GM12878 (cell line): Measurements from ENCODE around the gene COL18A1. TPM values are rescaled to one million over a fixed set of nuclear protein-coding genes. Genes with fewer than 3 reads are reported as not detected.

Experiments
- ATAC-seq: fragments of 200-7000 bp; cut with Tn5 transposase; 3 replicates; pipeline ENCODE4 v1.9.1; 2020; ENCODE audit warnings: mild to moderate bottlenecking, moderate library complexity
- BruUV-seq: library from RNA; stranded (reverse); fragments of 400-500 nt; replicated peaks from 2 replicates; lab custom pipeline; 2021; lab: Mats Ljungman, UMichigan
- CTCF ChIA-PET: fragments of 300-600 bp; sonication (Branson Sonifier 250); formaldehyde crosslinking; extraction: SDS; loops from one replicate; lab custom pipeline; 2021; ENCODE audit warnings: inconsistent platforms; lab: Yijun Ruan, JAX
- POLR2A ChIA-PET: fragments of 350-600 bp; formaldehyde crosslinking; extraction: SDS; loops from one replicate; lab custom pipeline; 2021; ENCODE audit warnings: inconsistent platforms; lab: Charles Lee
- RAD21 ChIA-PET: fragments of 300-600 bp; sonication (Branson Sonifier 250); formaldehyde crosslinking; loops from one replicate; lab custom pipeline; 2023; ENCODE audit warnings: antibody characterized with exemption; ENCODE audit not compliant: unreplicated experiment; lab: Charles Lee
- SMC1A ChIA-PET: fragments of 300-600 bp; sonication (Branson Sonifier 250); formaldehyde crosslinking; loops from one replicate; lab custom pipeline; 2023; ENCODE audit not compliant: unreplicated experiment, uncharacterized antibody; lab: Charles Lee
- DNase-seq: peaks from one replicate; pipeline ENCODE4 v3.0.0-alpha.2; 2011; ENCODE audit warnings: low read depth, low spot score
- FAIRE-seq: peaks from 3 replicates; lab custom pipeline; 2011; peaks lifted over from hg19 to GRCh38; lab: Jason Lieb, UNC
- H2AFZ ChIP-seq: 2 replicates; pipeline ENCODE4 v1.6.0; 2011; ENCODE audit warnings: low read depth, low read length, control low read depth; ENCODE audit not compliant: control insufficient read depth
- H3K27ac ChIP-seq: 2 replicates; pipeline ENCODE4 v1.5.1; 2011; ENCODE audit warnings: control low read depth; ENCODE audit not compliant: control insufficient read depth, insufficient read depth
- H3K27me3 ChIP-seq, 2 experiments: replicated peaks in 1 of 2; 2 replicates each; pipeline versions ENCODE4 v1.6.0 to v1.6.1; 2011; ENCODE audit warnings: low read length in 1 of 2; ENCODE audit not compliant: control insufficient read depth in 2 of 2, insufficient read depth in 2 of 2
- H3K36me3 ChIP-seq, 2 experiments: 2 replicates each; pipeline ENCODE4 v1.5.1; 2011; ENCODE audit warnings: low read length in 1 of 2; ENCODE audit not compliant: control insufficient read depth in 2 of 2, insufficient read depth in 2 of 2
- H3K4me1 ChIP-seq: 2 replicates; pipeline ENCODE4 v1.6.1; 2011; ENCODE audit warnings: mild to moderate bottlenecking, low read length, moderate library complexity, mixed read lengths; ENCODE audit not compliant: control insufficient read depth, insufficient read depth
- H3K4me2 ChIP-seq: 2 replicates; pipeline ENCODE4 v1.6.0; 2011; ENCODE audit warnings: control low read depth; ENCODE audit not compliant: control insufficient read depth, insufficient read depth
- H3K4me3 ChIP-seq: fragments of 200-600 bp; sonication (generic); 2 replicates; pipeline ENCODE4 v1.5.1; 2016
- H3K79me2 ChIP-seq: 2 replicates; pipeline ENCODE4 v1.6.0; 2011; ENCODE audit warnings: low read length; ENCODE audit not compliant: control insufficient read depth, insufficient read depth
- H3K9ac ChIP-seq: 2 replicates; pipeline ENCODE4 v1.8.0; 2011; ENCODE audit warnings: low read length, control low read depth, mixed read lengths; ENCODE audit not compliant: control insufficient read depth, insufficient read depth
- H3K9me3 ChIP-seq: replicated peaks from 3 replicates; pipeline ENCODE4 v1.5.1; 2011; ENCODE audit warnings: mild to moderate bottlenecking, low read length; ENCODE audit not compliant: control insufficient read depth, insufficient read depth
- H4K20me1 ChIP-seq: 2 replicates; pipeline ENCODE4 v1.6.0; 2011; ENCODE audit not compliant: control insufficient read depth, insufficient read depth
- CUX1 ChIP-seq: IDR thresholded peaks from 2 replicates; pipeline ENCODE4 v1.6.1; 2012; ENCODE audit warnings: improper control_type of control experiment, low read depth, low read length; ENCODE audit not compliant: insufficient replicate concordance
- IRF5 ChIP-seq: fragments of 450-650 bp; IDR thresholded peaks from 2 replicates; pipeline ENCODE4 v1.6.1; 2017; ENCODE audit warnings: borderline replicate concordance
- NFIC ChIP-seq: IDR thresholded peaks from 2 replicates; pipeline ENCODE4 v1.6.1; 2012; ENCODE audit warnings: low read depth, mild to moderate bottlenecking, inconsistent platforms, low read length, moderate library complexity
- NKRF ChIP-seq: fragments of 450-650 bp; conservative IDR thresholded peaks from 2 replicates; pipeline ENCODE4 v1.6.1; 2017; ENCODE audit warnings: mild to moderate bottlenecking, moderate library complexity
- PBX3 ChIP-seq: IDR thresholded peaks from 2 replicates; pipeline ENCODE4 v1.6.1; 2011; ENCODE audit warnings: mild to moderate bottlenecking, low read depth, low read length, moderate library complexity; ENCODE audit not compliant: insufficient replicate concordance
- ZNF622 ChIP-seq: fragments of 450-650 bp; IDR thresholded peaks from 2 replicates; pipeline ENCODE4 v1.6.1; 2017; ENCODE audit warnings: mild to moderate bottlenecking, inconsistent platforms
- WGBS: methylation state at CpG from one replicate; pipeline ENCODE4 v1.1.6; 2016; ENCODE audit warnings: low lambda C conversion rate; ENCODE audit not compliant: insufficient replicate concordance, insufficient coverage; ENCODE audit errors: missing lambda C conversion rate; 5-methylcytosine and 5-hydroxymethylcytosine counted together
- in situ Hi-C: fragments of 300-500 bp; cut with MboI; formaldehyde crosslinking; loops from 9 replicates; pipeline ENCODE4 v1.14.3; 2018; ENCODE audit warnings: mixed read lengths
- intact Hi-C: fragments of 100-400 bp; cut with micrococcal nuclease; formaldehyde crosslinking; loops from one replicate; pipeline ENCODE4 v1.14.2; 2022; ENCODE audit not compliant: unreplicated experiment
- polyA plus RNA-seq, 11 experiments: library from polyadenylated mRNA; depleted of rRNA in 4 of 11; unstranded in 6 of 11; stranded (reverse) in 5 of 11; fragments of >200 nt; fragmentation: Nextera tagmentation in 4 of 11; fragmentation: Illumina TruSeq in 1 of 11; extraction: Ambion mirVana in 4 of 11; extraction: Trizol in 1 of 11; gene quantifications; 1 replicate in 1 of 11; 2 replicates in 10 of 11; pipeline versions ENCODE4 v1.2.1 to v1.2.3, GENCODE V29; 2011 to 2016; ENCODE audit warnings: inconsistent platforms in 2 of 11, missing spikeins in 2 of 11, low read depth in 1 of 11
- total RNA-seq, 4 experiments: library from RNA; depleted of rRNA in 3 of 4; stranded (reverse); fragments of >200 nt in 3 of 4; fragmentation: Illumina TruSeq in 1 of 4; extraction: Trizol in 1 of 4; gene quantifications; 2 replicates each; pipeline versions ENCODE4 v1.2.1 to v1.2.3, GENCODE V29; 2013 to 2021

Gene COL18A1
- total and polyA plus RNA-seq, 10 of the 15 experiments (the other 5 are each of a cell fraction or from before 2014, with no cell fraction given), result under 0.01 to 0.49 (median 0.09) TPM; not detected in 3

GRCh38 chr21:45511007-45511406 lies 106.0 kb downstream of the COL18A1 start (continued):
- TF ChIP-seq CUX1 (no peak), PBX3 (no peak)

- DNase-seq, result no peak
- no peaks in the 10 kb centered on the region for H4K20me1 ChIP-seq
- H3K4me1 ChIP-seq, result no peaks in the 10 kb centered on the region
- H3K36me3 ChIP-seq, result peaks cover 0 to 11% of the 10 kb centered on the region in 2 experiments; a peak in 2 of 4 replicates
- no peaks in the 10 kb centered on the region for H3K79me2 ChIP-seq
- in situ Hi-C loops, result no loop called here
- H3K27ac ChIP-seq, result no peak overlapping the region
- POLR2A ChIA-PET, result no interaction called here
- CTCF ChIA-PET, result no interaction called here
- H3K27me3 ChIP-seq, result no peaks in the 10 kb centered on the region
- H3K4me3 ChIP-seq, result no peak overlapping the region
- no peak overlapping the region for H2AFZ ChIP-seq
- ATAC-seq, result no peak
- RAD21 ChIA-PET, result no interaction called here
- SMC1A ChIA-PET, result no interaction called here
- no peak overlapping the region for H3K9ac ChIP-seq
- BruUV-seq, result no TSS peak
- intact Hi-C loops, result no loop called here
- no peak overlapping the region for H3K4me2 ChIP-seq
- WGBS, result 87% methylated on average over 34 of the region's 35 CpGs
- FAIRE-seq, result no peak
- no peaks in the 10 kb centered on the region for H3K9me3 ChIP-seq
- TF ChIP-seq IRF5 (no peak), ZNF622 (no peak), NKRF (no peak), NFIC (no peak)
These were observed 106.9 kb downstream of the COL18A1 start for GRCh38 chr21:45511661-45512431.
